ENCODE results near the gene ZC3H10. TPM values are rescaled to one million over a fixed set of nuclear protein-coding genes. Genes with fewer than 3 reads are reported as not detected.

ZC3H10 gene
- total and polyA plus RNA-seq, 2 of the 8 experiments (the other 6 are each of a cell fraction or from before 2014, with no cell fraction given): 4.0 to 11.2 TPM

DNA sequence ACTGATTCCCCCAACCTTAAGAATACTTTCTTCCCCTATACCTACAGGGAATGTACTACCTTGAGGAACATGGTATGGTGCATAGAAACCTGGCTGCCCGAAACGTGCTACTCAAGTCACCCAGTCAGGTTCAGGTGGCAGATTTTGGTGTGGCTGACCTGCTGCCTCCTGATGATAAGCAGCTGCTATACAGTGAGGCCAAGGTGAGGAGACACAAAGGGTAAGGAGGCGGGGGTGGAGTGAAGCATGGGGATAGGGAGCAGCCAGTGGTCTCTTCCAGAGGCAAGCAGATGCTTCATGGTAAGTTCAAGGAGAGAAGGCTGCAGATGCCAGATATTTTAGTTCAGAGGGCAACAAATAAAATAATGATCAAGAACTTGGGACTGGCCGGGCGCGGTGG, 20.3 kb upstream of the ZC3H10 start:
- Histone ChIP-seq H3K79me1 (ENCODE audit: low read depth, low read length) (no peaks in the 10 kb centered on the region), H3K4ac (replicated peaks; ENCODE audit: insufficient read length, low read depth, low read length) (no peak overlapping the region), H3K9ac (replicated peaks in 1 of 4; ENCODE audit: extremely low read depth in 1 of 4, low read depth in 3 of 4, low read length in 3 of 4) (no peak overlapping the region), H2BK12ac (ENCODE audit: low read depth, low read length) (no peak overlapping the region), H4K5ac (ENCODE audit: insufficient read length, low read depth, low read length) (no peak overlapping the region), H3K23me2 (ENCODE audit: low read depth, low read length) (no peaks in the 10 kb centered on the region), H3K36me3 (ENCODE audit: control insufficient read depth in 2 of 4, insufficient read depth in 4 of 4, low read length in 3 of 4) (peaks cover 29 to 82% (median 74%) of the 10 kb centered on the region in 4 experiments), H3K4me2 (ENCODE audit: insufficient read depth in 1 of 2, low read depth in 2 of 2, low read length in 2 of 2) (no peak overlapping the region), H3K79me2 (ENCODE audit: control insufficient read depth in 1 of 2, insufficient read depth in 2 of 2, low read length in 2 of 2) (no peaks in the 10 kb centered on the region), H3K14ac (ENCODE audit: insufficient read length) (no peak overlapping the region), H2BK15ac (ENCODE audit: low read length) (no peak overlapping the region), H2BK120ac (replicated peaks; ENCODE audit: low read depth, low read length) (no peak overlapping the region), H3K9me3 (ENCODE audit: insufficient read depth in 2 of 2, low read depth in 1 of 2, low read length in 1 of 2) (no peaks in the 10 kb centered on the region), H4K8ac (ENCODE audit: extremely low read depth, insufficient read depth, low read length) (no peak overlapping the region), H2BK5ac (ENCODE audit: low read depth, low read length) (no peak overlapping the region), H2AFZ (ENCODE audit: low read length) (no peak overlapping the region), H3K56ac (replicated peaks; ENCODE audit: insufficient read length, low read depth, low read length) (no peak overlapping the region), H2AK5ac (ENCODE audit: low read depth, low read length) (no peak overlapping the region), H3K4me3 (ENCODE audit: extremely low read depth in 1 of 4, insufficient read depth in 2 of 4, low read depth in 3 of 4, low read length in 4 of 4) (no peak overlapping the region), H3K27ac (ENCODE audit: low read depth, low read length) (no peak overlapping the region), H3K27me3 (replicated peaks in 1 of 4; ENCODE audit: control insufficient read depth in 3 of 4, extremely low read depth in 1 of 4, insufficient read depth in 3 of 4, low read length in 3 of 4) (no peaks in the 10 kb centered on the region), H3K18ac (ENCODE audit: extremely low read depth, low read length) (no peak overlapping the region), H4K91ac (replicated peaks; ENCODE audit: insufficient read length, low read length) (no peak overlapping the region), H3K23ac (ENCODE audit: insufficient read length) (no peak overlapping the region), H3K4me1 (replicated peaks in 1 of 4; ENCODE audit: control insufficient read depth in 3 of 4, insufficient read depth in 4 of 4, low read length in 3 of 4) (no peaks in the 10 kb centered on the region), H4K20me1 (replicated peaks in 1 of 2; ENCODE audit: control insufficient read depth in 1 of 2, insufficient read depth in 2 of 2, low read length in 2 of 2) (peaks cover 0 to 1% of the 10 kb centered on the region in 2 experiments), H2BK20ac (ENCODE audit: low read length) (no peak overlapping the region)
- 92% methylated on average over 6 of the region's 6 CpGs; no CpG with 5 or more reads in 1 of the 2 experiments for WGBS, 2 experiments (ENCODE audit: extremely low coverage in 1 of 2, insufficient coverage in 1 of 2, insufficient read length in 1 of 2, insufficient replicate concordance in 2 of 2, low coverage in 1 of 2, low lambda C conversion rate in 2 of 2, missing lambda C conversion rate in 1 of 2)
- FAIRE-seq (no peak), DNase-seq (ENCODE audit: low read depth in 1 of 2, low spot score in 2 of 2) (no peak)
- TF ChIP-seq NANOG (IDR thresholded peaks at IDR 0.05; ENCODE audit: insufficient read depth, low read depth, low read length, poor library complexity, severe bottlenecking) (no peak), JUND (IDR thresholded peaks at IDR 0.05; ENCODE audit: low read length) (no peak), ZNF274 (IDR thresholded peaks at IDR 0.05; ENCODE audit: borderline replicate concordance, extremely low read depth, low read length) (no peak), GABPA (IDR thresholded peaks at IDR 0.05; ENCODE audit: borderline replicate concordance, insufficient read depth, low read length) (no peak), BRCA1 (IDR thresholded peaks at IDR 0.05; ENCODE audit: low read depth, low read length) (no peak), TAF7 (optimal IDR thresholded peaks at IDR 0.05; ENCODE audit: borderline replicate concordance, low read depth, low read length) (no peak), POLR2A (IDR thresholded peaks at IDR 0.05; ENCODE audit: control extremely low read depth in 1 of 2, low read depth in 2 of 2, low read length in 2 of 2) (no peak), FOSL1 (IDR thresholded peaks at IDR 0.05; ENCODE audit: insufficient read depth, low read depth, low read length) (no peak), TBP (IDR thresholded peaks at IDR 0.05; ENCODE audit: low read depth, low read length) (no peak), KDM1A (IDR thresholded peaks at IDR 0.05; ENCODE audit: borderline replicate concordance, low read length) (no peak)
- CTCF ChIA-PET (ENCODE audit: partially characterized antibody): interaction anchor here (0.7 to 3.8 kb wide), 3 partner anchors 13 to 50 kb away, joined by 3 to 38 read pairs (median 4); no protein-coding TSS in a partner anchor
- POLR2A ChIA-PET (ENCODE audit: partially characterized antibody): interaction anchor here (0.9 to 3.9 kb wide), 6 partner anchors 11 to 120 kb away, joined by 3 to 17 read pairs (median 4); partner anchors contain the start of gene ERBB3

All from H1 (cell line).